HepG2 (cell line): ENCODE measurements around the gene ACSL3. TPM values are rescaled to one million over a fixed set of nuclear protein-coding genes. Genes with fewer than 3 reads are reported as not detected.

Source experiments
- ATAC-seq: fragments of 200-7000 bp; cut with Tn5 transposase; 3 replicates; pipeline ENCODE4 v1.9.1; 2020; ENCODE audit warnings: mild to moderate bottlenecking, moderate library complexity
- BruUV-seq: library from RNA; stranded (reverse); fragments of 400-500 nt; replicated peaks from 2 replicates; lab custom pipeline; 2021; lab: Mats Ljungman, UMichigan
- CTCF ChIA-PET: fragments of 300-600 bp; formaldehyde crosslinking; extraction: SDS; loops from one replicate; lab custom pipeline; 2021; ENCODE audit warnings: low total read pairs, inconsistent platforms, low intra/inter-chr PET ratio; lab: Yijun Ruan, JAX
- POLR2A ChIA-PET: fragments of 350-600 bp; sonication (Branson Sonifier 250); formaldehyde crosslinking; loops from one replicate; lab custom pipeline; 2020; ENCODE audit warnings: antibody characterized with exemption, inconsistent platforms; lab: Yijun Ruan, JAX
- DNase-seq: peaks from one replicate; pipeline ENCODE4 v3.0.0-alpha.2; 2015; ENCODE audit warnings: low spot score
- FAIRE-seq: peaks from 3 replicates; lab custom pipeline; 2011; peaks lifted over from hg19 to GRCh38; lab: Jason Lieb, UNC
- H2AFZ ChIP-seq: one replicate; pipeline ENCODE4 v1.6.1; 2011; ENCODE audit warnings: low read length, inconsistent platforms
- H3K27ac ChIP-seq: fragments of 300-600 bp; 3 replicates; pipeline ENCODE4 v1.8.0; 2011; ENCODE audit warnings: mixed run types, mild to moderate bottlenecking, mixed read lengths, low read length, inconsistent platforms; ENCODE audit not compliant: insufficient read depth; ENCODE audit errors: extremely low read length
- H3K27me3 ChIP-seq, 2 experiments: fragments of 200-600 bp in 1 of 2; 2 replicates in 1 of 2; 3 replicates in 1 of 2; pipeline versions ENCODE4 v1.6.0 to v1.8.0; 2011; ENCODE audit warnings: low read length in 2 of 2, mild to moderate bottlenecking in 2 of 2, moderate library complexity in 2 of 2, inconsistent platforms in 1 of 2; ENCODE audit not compliant: insufficient read depth in 2 of 2, control insufficient read depth in 1 of 2
- H3K36me3 ChIP-seq, 2 experiments: fragments of 200-600 bp in 1 of 2; replicated peaks in 1 of 2; 2 replicates in 1 of 2; 3 replicates in 1 of 2; pipeline versions ENCODE4 v1.5.1 to v1.8.0; 2011; ENCODE audit warnings: low read length in 2 of 2, inconsistent platforms in 1 of 2; ENCODE audit not compliant: insufficient read depth in 2 of 2, control insufficient read depth in 1 of 2
- H3K4me1 ChIP-seq: 2 replicates; pipeline ENCODE4 v1.5.1; 2012; ENCODE audit warnings: low read length, inconsistent platforms; ENCODE audit not compliant: insufficient read depth
- H3K4me2 ChIP-seq: 2 replicates; pipeline ENCODE4 v1.6.0; 2011; ENCODE audit warnings: low read depth, low read length, inconsistent platforms
- H3K4me3 ChIP-seq, 3 experiments: fragments of 200-600 bp in 1 of 3; sonication (generic), shearing (Covaris generic) in 1 of 3; replicated peaks in 1 of 3; 2 replicates each; pipeline ENCODE4 v1.5.1; 2011 to 2016; ENCODE audit warnings: low read length in 3 of 3, inconsistent platforms in 2 of 3, low read depth in 2 of 3, mild to moderate bottlenecking in 2 of 3, control low read depth in 1 of 3, mixed read lengths in 1 of 3; ENCODE audit not compliant: insufficient read depth in 1 of 3
- H3K79me2 ChIP-seq: one replicate; pipeline ENCODE4 v1.6.1; 2011; ENCODE audit warnings: low read length, inconsistent platforms; ENCODE audit not compliant: insufficient read depth
- H3K9ac ChIP-seq: 2 replicates; pipeline ENCODE4 v1.6.0; 2011; ENCODE audit warnings: mild to moderate bottlenecking, low read depth, low read length, inconsistent platforms; ENCODE audit not compliant: insufficient read depth
- H3K9me3 ChIP-seq: 2 replicates; pipeline ENCODE4 v1.5.1; 2012; ENCODE audit warnings: mild to moderate bottlenecking, low read length
- H4K20me1 ChIP-seq: 2 replicates; pipeline ENCODE4 v1.6.0; 2011; ENCODE audit warnings: inconsistent platforms, mild to moderate bottlenecking, low read length, moderate library complexity; ENCODE audit not compliant: insufficient read depth
- ARID3A ChIP-seq: IDR thresholded peaks from 2 replicates; pipeline ENCODE4 v1.6.1; 2012; ENCODE audit warnings: low read depth, low read length, improper control_type of control experiment
- CHCHD3 ChIP-seq: sonication (generic); formaldehyde crosslinking; IDR thresholded peaks from 2 replicates; pipeline ENCODE4 v1.8.0; 2022; ENCODE audit warnings: mild to moderate bottlenecking, missing genetic modification reagents, moderate library complexity
- SKI ChIP-seq: fragments of 450-650 bp; IDR thresholded peaks from one replicate; pipeline ENCODE4 v1.6.1; 2018; ENCODE audit warnings: mild to moderate bottlenecking; ENCODE audit not compliant: partially characterized antibody
- ZNF639 ChIP-seq: conservative IDR thresholded peaks from 2 replicates; pipeline ENCODE4 v1.6.1; 2018; ENCODE audit warnings: missing genetic modification reagents
- WGBS: methylation state at CpG from one replicate; pipeline ENCODE4 v1.1.6; 2017; ENCODE audit warnings: low lambda C conversion rate; 5-methylcytosine and 5-hydroxymethylcytosine counted together
- in situ Hi-C: cut with HindIII; loops from 2 replicates; pipeline ENCODE4 v1.10.0; 2017; ENCODE audit warnings: low pct_unique_long_range_greater_than_20kb; ENCODE audit not compliant: extremely low pct_ligation_motif_present
- intact Hi-C: fragments of 100-400 bp; cut with micrococcal nuclease; formaldehyde crosslinking; loops from one replicate; pipeline ENCODE4 v1.10.0; 2022; ENCODE audit not compliant: unreplicated experiment
- polyA plus RNA-seq, 8 experiments: library from polyadenylated mRNA; depleted of rRNA in 3 of 8; stranded (reverse) in 7 of 8; unstranded in 1 of 8; fragments of >200 nt; fragmentation: Illumina TruSeq in 4 of 8; extraction: Trizol in 4 of 8; gene quantifications; 2 replicates each; pipeline versions ENCODE4 v1.2.1 to v1.2.3, GENCODE V29; 2011 to 2016; ENCODE audit warnings: low read depth in 4 of 8, missing spikeins in 1 of 8, mixed read lengths in 1 of 8; ENCODE audit not compliant: insufficient read depth in 1 of 8
- total RNA-seq, 5 experiments: library from RNA; depleted of rRNA; stranded (reverse); fragments of >200 nt; fragmentation: Illumina TruSeq; extraction: Trizol; gene quantifications; 2 replicates each; pipeline ENCODE4 v1.2.3, GENCODE V29; 2016; ENCODE audit warnings: low read depth in 1 of 5

ACSL3 gene
- total and polyA plus RNA-seq, 2 of the 13 experiments (the other 11 are each of a cell fraction or from before 2014, with no cell fraction given): 305 to 365 TPM

- no TSS peak for BruUV-seq
- no peaks in the 10 kb centered on the region for H4K20me1 ChIP-seq
- no peak overlapping the region for H2AFZ ChIP-seq
- intact Hi-C loops: no loop called here
- in situ Hi-C loops: loop anchor here (25.0 kb wide), 1 partner anchor 823 kb away; no protein-coding TSS in a partner anchor
- H3K36me3 ChIP-seq: no peaks in the 10 kb centered on the region
- no peak overlapping the region for H3K4me2 ChIP-seq
- no peak for TF ChIP-seq ZNF639 (CRISPR knock-in tag)
- no peak for TF ChIP-seq SKI
- TF ChIP-seq ARID3A: no peak
- TF ChIP-seq CHCHD3 (CRISPR knock-in tag): no peak
- H3K79me2 ChIP-seq: no peaks in the 10 kb centered on the region
- POLR2A ChIA-PET: no interaction called here
- no peak overlapping the region for H3K9ac ChIP-seq
- ATAC-seq: no peak
- no peaks in the 10 kb centered on the region for H3K9me3 ChIP-seq
- DNase-seq: no peak
- no peak overlapping the region for H3K4me3 ChIP-seq
- H3K27ac ChIP-seq: no peak overlapping the region
- FAIRE-seq: no peak
- peaks cover 10% of the 10 kb centered on the region; the same call in 1 of the 2 replicates for H3K4me1 ChIP-seq
- whole genome bisulfite sequencing: 55% methylated on average over 8 of the region's 11 CpGs
- CTCF ChIA-PET: no interaction called here
- peaks cover 0 to 33% of the 10 kb centered on the region in 2 experiments; a peak in 3 of 5 replicates for H3K27me3 ChIP-seq
Measured at GRCh38 chr2:222964376-222965031, 103.7 kb downstream of the ACSL3 start.
